Activated CD4-positive, CD25-positive, alpha-beta regulatory T cell treated with anti-CD3 and anti-CD28 coated beads, Interleukin-2, amount 50 U/mL, for 72 hours (primary cell): Measurements from ENCODE around the gene CSRNP3.

Source experiments
- DNase-seq: peaks from one replicate; pipeline ENCODE4 v3.0.0; 2021

The CSRNP3 gene

GRCh38 chr2:165469417-165469816 lies at the start of gene CSRNP3:
CSRNP3 (plus strand) TSS chr2:165469698; CDS start chr2:165595066, 125,368 bp downstream.
- no peak for DNase-seq

GRCh38 chr2:165420231-165420630 lies 49.3 kb upstream of the CSRNP3 start:
- DNase-seq, result no peak

GRCh38 chr2:165423081-165423480 lies 46.4 kb upstream of the CSRNP3 start:
- DNase-seq, result no peak

DNA sequence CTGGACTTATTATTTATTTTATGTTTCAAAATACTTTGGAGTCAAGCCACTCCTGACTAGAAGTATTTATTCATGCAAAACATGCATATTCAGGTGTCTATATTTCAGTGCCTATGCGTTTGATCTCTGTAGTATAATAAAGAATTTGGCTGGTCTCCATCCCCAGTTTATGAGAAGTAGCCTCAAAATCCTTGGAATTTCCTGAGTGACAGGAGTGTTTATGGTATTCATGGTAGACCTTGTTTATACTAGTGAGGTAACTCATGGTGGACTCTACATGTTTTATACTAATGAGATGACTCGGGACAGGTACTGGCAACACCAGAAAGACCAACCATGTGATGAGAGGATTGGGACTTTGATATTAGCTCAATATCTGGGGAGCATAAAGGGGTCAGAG lies 43.9 kb upstream of the CSRNP3 start:
- no peak for DNase-seq

- no peak for DNase-seq
Observed at GRCh38 chr2:165427686-165428085, 41.8 kb upstream of the CSRNP3 start.

- no peak for DNase-seq
Observed at GRCh38 chr2:165428926-165429325, 40.6 kb upstream of the CSRNP3 start.

GRCh38 chr2:165431014-165431413 lies 38.5 kb upstream of the CSRNP3 start:
- no peak for DNase-seq

GRCh38 chr2:165432234-165432966 lies 37.1 kb upstream of the CSRNP3 start:
- DNase-seq, result no peak

GRCh38 chr2:165434865-165435496 lies 34.5 kb upstream of the CSRNP3 start:
- DNase-seq, result no peak

DNA sequence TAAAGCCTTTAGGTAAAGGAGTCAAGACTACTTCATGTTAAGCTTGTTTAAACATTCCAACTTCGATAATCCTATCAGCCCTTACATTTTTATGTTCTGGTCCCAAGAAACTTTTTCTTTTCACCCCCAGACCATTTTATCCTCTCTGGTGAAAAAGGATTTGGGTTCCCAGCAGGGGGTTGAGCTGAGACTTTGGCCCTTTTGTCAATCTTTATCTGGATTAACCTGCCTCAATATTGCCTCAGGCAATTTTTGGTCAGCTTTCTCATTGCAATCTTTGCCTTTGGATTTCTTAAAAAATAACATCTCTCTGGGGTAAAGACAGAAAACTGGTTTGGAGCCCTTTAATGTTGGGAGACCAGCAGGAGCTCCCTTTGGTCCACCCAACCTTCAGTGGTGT lies 33.9 kb upstream of the CSRNP3 start:
- no peak for DNase-seq

GRCh38 chr2:165436559-165436958 lies 32.9 kb upstream of the CSRNP3 start:
- no peak for DNase-seq

DNA sequence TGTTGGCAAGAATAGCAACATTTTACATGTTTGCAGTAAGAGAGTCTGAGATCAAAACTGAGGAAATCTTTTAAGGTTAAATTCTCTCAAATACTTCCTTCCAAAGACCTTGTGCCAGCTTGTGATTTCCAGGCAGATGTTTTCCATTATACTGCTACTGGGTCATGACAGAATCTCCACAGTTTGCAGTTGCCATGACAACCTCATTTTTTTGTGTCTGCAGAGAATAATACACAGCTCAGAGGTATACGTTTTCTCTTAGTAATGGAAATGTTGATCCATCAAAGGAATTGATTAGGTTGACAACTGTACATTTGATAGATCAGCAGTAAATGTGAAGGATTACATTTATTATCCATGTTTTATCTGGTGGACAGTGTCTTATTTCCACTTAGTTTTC lies 29.1 kb upstream of the CSRNP3 start:
- no peak for DNase-seq

DNA sequence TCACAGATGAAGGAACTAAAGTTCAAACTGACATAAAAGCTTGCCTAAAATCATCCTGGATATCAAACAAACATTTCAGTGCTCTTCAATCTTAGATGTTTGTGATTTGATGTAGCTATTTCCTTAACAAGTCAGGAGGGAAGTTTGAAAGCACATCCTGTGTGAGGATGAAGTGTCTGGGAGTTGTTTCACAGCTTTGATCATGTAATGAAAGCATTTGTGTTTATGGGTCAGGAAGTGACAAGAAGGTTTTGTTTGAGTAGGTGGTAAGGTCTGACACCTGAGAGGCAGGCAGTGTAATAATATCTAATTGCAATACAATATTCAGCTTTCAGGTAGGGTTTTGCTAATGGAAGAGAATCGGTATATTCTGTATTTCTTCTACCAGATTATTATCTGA lies 26.0 kb upstream of the CSRNP3 start:
- no peak for DNase-seq

- no peak for DNase-seq
Observed at GRCh38 chr2:165448406-165448805, 21.1 kb upstream of the CSRNP3 start.

- DNase-seq, result no peak
Observed at GRCh38 chr2:165450156-165450555, 19.3 kb upstream of the CSRNP3 start.

DNA sequence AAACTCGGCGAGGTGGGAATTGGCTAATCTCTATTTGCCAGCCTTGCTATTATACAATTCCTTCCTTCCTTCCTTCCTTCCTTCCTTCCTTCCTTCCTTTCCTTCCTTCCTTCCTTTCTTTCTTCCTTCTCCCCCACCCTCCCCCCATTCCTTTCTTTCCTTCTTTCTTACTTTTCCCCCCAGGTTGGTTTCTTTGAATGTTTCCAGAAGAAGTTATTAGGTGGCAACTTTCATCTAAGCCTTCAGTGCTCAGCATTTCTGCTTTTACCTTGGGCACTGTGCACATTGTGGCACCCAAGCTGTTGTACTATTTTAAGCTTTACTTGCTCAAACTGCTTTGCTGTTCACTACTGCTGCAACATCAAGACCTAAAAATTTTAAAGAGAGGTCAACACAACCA lies 17.2 kb upstream of the CSRNP3 start:
- no peak for DNase-seq

DNA sequence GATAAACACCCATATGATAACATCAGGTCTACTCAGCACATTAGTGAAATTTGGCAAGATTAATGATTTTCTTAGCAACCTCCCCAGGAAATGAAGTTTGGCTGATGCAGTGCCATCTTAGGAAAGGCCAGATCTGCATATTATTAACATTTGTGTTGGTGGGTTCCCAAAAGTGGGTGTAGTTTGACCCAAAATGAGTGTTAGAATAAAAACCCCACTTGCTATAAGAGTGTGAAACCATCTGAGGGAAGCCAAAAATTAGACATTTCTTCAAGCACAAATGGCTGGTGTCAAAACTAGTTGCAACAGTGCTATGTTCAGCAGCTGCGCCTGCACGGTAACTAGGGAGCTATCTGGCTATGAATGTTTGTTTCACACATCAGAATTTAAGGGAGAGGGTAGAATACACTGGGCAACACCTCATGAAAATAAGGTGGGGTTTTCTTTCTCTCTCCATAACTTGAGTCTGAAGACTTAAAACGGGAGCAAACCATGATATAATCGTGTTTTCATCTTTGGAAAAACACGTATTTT lies 15.9 kb upstream of the CSRNP3 start:
- no peak for DNase-seq

DNA sequence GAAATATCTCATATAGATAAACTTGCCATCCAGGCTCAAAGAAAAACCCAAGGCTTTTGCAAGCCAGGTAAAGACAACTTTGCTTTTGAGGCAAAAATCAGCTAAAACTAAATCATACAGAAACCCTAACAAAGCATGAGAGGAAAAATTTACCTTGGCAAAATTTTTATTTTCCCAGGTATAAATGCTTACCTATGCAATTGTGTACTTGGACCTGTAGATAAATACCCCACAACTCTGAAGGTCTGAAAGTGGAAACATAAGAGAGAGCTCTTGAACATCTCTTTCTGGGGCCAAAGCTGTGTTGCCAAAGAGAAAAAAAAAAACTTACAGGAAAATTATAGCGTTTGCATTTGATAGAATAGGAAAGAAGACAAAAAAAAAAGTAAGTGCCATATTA lies 14.6 kb upstream of the CSRNP3 start:
- DNase-seq, result no peak

GRCh38 chr2:165456027-165456426 lies 13.5 kb upstream of the CSRNP3 start:
- DNase-seq, result no peak

DNA sequence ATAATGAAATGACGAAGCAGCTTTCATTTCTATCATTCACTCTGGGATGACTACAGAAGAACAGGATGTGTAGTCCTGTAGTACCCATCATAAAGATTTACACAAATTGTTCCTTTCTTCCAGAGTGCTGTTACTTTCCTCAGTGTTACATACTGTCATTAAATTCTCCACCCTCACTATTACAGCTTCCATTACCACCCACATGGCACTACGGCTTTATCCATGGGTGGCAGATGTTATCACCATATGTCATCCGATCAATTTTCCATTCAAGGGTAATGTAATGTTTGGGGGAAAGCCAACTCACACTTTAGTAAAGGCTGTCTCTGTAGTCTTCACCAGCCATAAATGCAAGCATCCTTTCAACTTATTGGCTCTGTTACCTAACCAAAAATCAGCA lies 7.1 kb upstream of the CSRNP3 start:
- DNase-seq, result no peak

DNA sequence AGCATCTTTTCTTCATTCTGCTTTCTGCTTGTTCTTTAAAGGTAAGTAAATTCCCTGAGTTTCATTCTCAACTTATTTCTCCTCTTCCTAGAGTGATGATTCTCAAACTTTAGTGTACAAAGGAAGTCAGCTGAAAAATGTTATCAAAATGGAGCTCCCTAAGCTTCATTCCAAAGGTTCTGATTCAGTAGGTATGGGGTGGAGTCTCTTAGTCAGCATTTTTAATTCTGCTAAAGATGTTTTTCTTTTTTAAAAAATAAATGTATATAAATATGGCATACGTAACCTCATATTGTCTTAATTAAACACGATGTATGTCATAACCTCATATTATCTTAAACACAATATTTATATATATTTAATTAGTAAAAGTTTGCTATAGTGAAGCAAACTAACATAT lies 3.1 kb upstream of the CSRNP3 start:
- no peak for DNase-seq

DNA sequence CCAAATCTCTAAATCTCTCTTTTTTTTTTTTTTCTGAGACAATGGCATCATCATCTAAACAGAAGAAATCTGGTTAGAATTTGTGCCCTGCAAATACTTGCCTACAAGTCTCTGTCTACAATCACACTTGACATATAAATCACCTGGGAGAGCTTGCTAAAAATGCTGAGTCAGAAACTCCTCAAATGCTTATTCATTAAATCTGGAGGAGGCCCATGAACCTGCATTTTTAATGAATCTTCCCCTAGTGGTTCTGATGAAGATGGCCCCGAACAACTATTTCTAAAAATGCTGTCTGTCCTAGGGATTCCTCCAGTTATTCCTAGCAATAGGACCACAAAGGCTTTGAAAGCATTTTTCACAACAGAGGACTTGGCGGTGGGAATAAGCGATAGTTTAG lies 1.6 kb upstream of the CSRNP3 start:
- DNase-seq, result no peak

GRCh38 chr2:165470361-165470760 lies 863 bp downstream of the CSRNP3 start:
- no peak for DNase-seq

GRCh38 chr2:165471349-165471950 lies 2.0 kb downstream of the CSRNP3 start:
- no peak for DNase-seq
